Measurements from ENCODE around the gene ANKRD42.

ANKRD42 gene

DNA sequence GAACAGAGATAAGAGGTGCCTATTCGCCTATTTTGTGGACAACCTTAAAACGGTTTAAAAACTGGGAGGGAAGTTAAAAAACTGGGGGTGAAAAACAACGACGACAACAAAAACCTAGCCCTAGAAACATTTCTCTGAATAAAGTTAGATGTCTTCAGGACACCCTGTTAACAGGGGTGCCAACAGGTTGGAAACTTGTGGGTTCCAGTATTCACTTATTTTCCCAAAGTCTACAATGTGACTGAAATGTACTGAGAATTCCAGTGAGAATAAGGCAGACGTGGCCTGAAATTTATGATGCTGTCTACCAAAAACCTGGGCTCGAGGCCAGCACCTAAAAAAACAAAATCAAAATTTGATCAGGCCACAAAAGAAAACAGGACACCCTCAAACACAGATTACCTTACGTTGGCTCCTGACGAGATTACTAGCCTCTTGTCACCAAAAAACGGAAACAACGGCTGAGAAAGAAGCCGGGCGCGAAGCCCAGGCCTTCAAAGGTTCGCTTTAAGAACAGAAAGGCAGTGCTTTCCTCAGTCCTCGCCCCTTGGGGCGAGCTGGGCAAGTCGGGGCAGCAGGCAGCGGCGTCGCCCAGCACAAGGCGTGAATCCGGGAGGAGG, 91.7 kb downstream of the ANKRD42 start:
- peak overlapping the region; percentile 90 to 91 for H3K4me3 ChIP-seq (replicated peaks in 1 of 2; ENCODE audit: low read depth in 2 of 2, low read length in 2 of 2)
- DNase-seq (ENCODE audit: low read depth in 2 of 2) = no peak
- TF ChIP-seq, protein P1, sequence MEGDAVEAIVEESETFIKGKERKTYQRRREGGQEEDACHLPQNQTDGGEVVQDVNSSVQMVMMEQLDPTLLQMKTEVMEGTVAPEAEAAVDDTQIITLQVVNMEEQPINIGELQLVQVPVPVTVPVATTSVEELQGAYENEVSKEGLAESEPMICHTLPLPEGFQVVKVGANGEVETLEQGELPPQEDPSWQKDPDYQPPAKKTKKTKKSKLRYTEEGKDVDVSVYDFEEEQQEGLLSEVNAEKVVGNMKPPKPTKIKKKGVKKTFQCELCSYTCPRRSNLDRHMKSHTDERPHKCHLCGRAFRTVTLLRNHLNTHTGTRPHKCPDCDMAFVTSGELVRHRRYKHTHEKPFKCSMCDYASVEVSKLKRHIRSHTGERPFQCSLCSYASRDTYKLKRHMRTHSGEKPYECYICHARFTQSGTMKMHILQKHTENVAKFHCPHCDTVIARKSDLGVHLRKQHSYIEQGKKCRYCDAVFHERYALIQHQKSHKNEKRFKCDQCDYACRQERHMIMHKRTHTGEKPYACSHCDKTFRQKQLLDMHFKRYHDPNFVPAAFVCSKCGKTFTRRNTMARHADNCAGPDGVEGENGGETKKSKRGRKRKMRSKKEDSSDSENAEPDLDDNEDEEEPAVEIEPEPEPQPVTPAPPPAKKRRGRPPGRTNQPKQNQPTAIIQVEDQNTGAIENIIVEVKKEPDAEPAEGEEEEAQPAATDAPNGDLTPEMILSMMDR (IDR thresholded peaks at IDR 0.05; ENCODE audit: low read depth, low read length) = no peak

DNA sequence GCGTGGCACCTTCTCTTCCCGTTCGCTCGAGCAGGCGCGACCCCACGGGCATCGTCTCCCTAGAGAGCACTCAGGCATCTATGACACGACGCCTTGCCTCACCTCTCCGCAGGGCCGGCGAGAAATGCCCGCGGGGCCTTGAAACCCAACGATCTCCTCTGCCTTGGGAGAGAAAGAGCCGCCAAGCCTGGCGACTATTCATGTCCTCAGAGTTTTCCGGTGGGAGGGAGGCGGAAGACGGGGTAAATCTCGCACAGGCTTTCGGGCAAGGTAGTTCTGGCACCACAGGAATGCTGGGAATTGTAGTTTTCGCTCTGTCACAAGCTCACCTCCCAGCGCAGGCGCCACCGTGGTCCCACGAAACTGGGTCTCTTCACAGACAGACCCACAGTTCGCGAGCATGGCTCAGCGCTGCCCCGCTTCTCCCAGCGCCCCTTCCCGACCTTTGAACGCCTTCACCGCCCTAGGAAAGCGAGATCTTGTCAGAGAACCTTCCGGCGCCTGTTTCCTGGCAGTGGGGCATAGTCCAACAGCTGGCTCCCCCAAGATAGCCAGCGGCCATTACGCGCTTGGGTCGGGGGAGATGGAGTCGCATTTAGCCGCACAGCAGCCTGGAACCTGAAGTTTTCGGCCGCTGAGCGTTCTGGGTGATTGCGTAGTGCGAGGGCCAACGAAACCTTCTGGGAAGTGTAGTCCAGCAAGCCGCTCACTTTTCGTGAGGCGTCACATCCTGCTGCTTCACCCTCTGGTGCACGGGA, 92.4 kb downstream of the ANKRD42 start, which contains the start of gene CCDC90B:
TSS of gene CCDC90B (minus strand) at position 597 of the 758 bp plus-strand sequence. CDS start at position 202, 395 bp downstream.
- DNase-seq (ENCODE audit: low read depth in 2 of 2) = peak; percentile 98
- peak within 1 kb of the TSS; percentile 90 to 91 for H3K4me3 ChIP-seq (replicated peaks in 1 of 2; ENCODE audit: low read depth in 2 of 2, low read length in 2 of 2)
- TF ChIP-seq, protein P1 (IDR thresholded peaks at IDR 0.05; ENCODE audit: low read depth, low read length) = no peak

DNA sequence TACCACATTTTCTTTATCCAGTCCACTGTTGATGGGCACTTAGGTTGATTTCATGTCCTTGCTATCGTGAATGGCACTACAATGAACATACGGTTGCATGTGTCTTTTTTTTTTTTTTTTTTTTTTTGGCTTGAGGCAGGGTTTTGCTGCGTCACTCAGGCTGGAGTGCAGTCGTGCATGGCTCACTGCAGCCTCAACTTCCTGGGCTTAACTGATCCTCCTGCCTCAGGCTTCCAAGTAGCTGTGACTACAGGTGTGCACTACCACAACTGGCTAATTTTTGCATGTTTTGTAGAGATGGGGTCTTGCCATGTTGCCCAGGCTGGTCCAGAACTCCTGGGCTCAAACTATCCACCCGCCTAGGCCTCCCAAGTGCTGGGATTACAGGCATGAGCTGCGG, 94.1 kb downstream of the ANKRD42 start:
- TF ChIP-seq, protein P1 (IDR thresholded peaks at IDR 0.05; ENCODE audit: low read depth, low read length) = no peak
- no peak overlapping the region for H3K4me3 ChIP-seq (replicated peaks in 1 of 2; ENCODE audit: low read depth in 2 of 2, low read length in 2 of 2)
- DNase-seq (ENCODE audit: low read depth in 2 of 2) = no peak

DNA sequence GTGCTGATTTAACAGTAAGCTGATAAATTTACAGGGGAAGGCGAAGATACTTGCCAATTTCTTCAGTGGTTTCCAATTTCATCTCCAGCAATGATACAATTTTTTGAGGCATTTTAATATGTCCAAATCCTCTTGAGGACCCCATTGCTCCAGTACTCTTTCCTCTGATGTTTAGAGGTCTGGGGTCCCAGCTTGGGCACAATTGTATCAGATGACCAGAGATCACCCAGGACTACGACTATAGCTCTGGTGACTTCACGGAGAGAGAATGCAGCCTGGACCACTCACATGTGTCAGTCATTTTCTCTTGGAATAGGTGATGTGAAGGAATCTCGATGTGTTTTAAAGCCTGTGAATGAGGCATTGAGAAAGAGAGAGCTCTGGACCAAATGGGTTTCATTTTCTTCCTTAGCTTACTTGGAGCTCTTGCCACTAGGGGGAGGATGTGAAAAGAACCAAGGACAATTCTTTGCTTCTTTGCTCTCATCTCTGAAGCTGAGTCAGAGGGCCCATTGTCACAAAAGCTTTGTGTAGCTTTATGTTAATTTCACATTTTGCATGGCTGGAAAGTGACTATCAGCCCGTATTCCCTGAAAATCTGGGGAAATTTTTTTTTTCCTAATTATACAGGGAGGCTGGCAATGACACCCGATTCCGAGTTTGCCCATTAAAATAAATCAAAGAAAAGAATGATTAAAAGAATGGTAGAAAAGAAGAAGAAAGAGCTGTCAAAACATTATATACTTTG, 99.4 kb downstream of the ANKRD42 start:
- peak overlapping the region in 1 of 2 donors; percentile 4 for H3K4me3 ChIP-seq (replicated peaks in 1 of 2; ENCODE audit: low read depth in 2 of 2, low read length in 2 of 2)

DNA sequence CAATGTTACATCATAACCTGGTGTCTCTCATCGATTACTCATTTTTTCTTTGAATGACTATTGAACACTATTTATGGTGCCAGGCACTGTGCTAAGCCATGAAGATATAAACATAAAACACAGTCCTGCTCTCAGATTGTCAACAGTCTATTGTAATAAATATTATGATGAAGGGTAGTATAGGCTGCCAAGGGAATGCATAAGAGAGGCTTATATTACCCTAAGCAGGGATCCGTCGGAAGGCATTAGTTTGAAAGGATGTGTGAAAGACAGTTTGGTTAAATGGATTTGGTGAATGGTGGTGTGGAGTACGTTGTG, 99.9 kb downstream of the ANKRD42 start:
- TF ChIP-seq, protein P1 (IDR thresholded peaks at IDR 0.05; ENCODE audit: low read depth, low read length) = no peak
- H3K4me3 ChIP-seq (replicated peaks in 1 of 2; ENCODE audit: low read depth in 2 of 2, low read length in 2 of 2) = no peak overlapping the region
- no peak for DNase-seq (ENCODE audit: low read depth in 2 of 2)

More for the DNA sequence above, 99.4 kb downstream of the ANKRD42 start:
- DNase-seq (ENCODE audit: low read depth in 2 of 2) = peak; percentile 78 to 87
- TF ChIP-seq, protein P1 (IDR thresholded peaks at IDR 0.05; ENCODE audit: low read depth, low read length) = peak; percentile 79

DNA sequence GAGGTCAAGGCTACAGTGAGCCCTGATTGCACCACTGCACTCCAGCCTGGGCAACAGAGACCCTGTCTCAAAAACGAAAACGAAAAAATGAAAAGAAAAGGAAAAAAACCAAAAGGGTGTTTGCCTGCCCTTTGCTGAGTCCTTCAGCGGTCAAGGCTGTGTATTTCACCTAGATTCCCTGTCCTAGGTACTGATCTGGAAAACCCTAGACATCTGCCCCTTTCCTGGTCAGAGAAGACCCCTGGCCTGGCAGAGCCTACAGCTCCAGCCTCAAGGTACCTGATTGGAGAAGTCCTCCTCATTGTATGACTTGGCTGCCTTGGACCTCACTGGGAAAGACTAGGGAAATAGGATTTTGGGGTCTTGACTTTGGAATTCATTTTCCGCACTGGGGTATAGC, 100.7 kb downstream of the ANKRD42 start:
- TF ChIP-seq, protein P1 (IDR thresholded peaks at IDR 0.05; ENCODE audit: low read depth, low read length) = no peak
- H3K4me3 ChIP-seq (replicated peaks in 1 of 2; ENCODE audit: low read depth in 2 of 2, low read length in 2 of 2) = no peak overlapping the region
- DNase-seq (ENCODE audit: low read depth in 2 of 2) = no peak

All from cardiac fibroblast (primary cell).